MCF 10A (cell line): ENCODE results near the gene HSP90AB1. TPM values are rescaled to one million over a fixed set of nuclear protein-coding genes. Genes with fewer than 3 reads are reported as not detected.

ENCODE experiments used
- BruUV-seq: library from RNA; stranded (reverse); fragments of 400-500 nt; replicated peaks from 2 replicates; lab custom pipeline; 2021; lab: Mats Ljungman, UMichigan
- CTCF ChIA-PET: fragments of 300-600 bp; sonication (Branson Sonifier 250); formaldehyde crosslinking; extraction: SDS; loops from one replicate; lab custom pipeline; 2021; ENCODE audit warnings: antibody characterized with exemption, inconsistent platforms; lab: Yijun Ruan, JAX
- POLR2A ChIA-PET: fragments of 300-600, 350-650 bp; sonication (Branson Sonifier 250); formaldehyde crosslinking; extraction: SDS; loops from one replicate; lab custom pipeline; 2020; ENCODE audit warnings: antibody characterized with exemption, inconsistent platforms; lab: Yijun Ruan, JAX
- DNase-seq: peaks from one replicate; pipeline ENCODE4 v3.0.0-alpha.2; 2018; ENCODE audit not compliant: unreplicated experiment
- H3K27ac Mint-ChIP-seq: one replicate; pipeline ENCODE4 v1.8.0; 2022; ENCODE audit warnings: mild to moderate bottlenecking, low read depth, mixed read lengths; ENCODE audit not compliant: unreplicated experiment
- H3K27me3 Mint-ChIP-seq: one replicate; pipeline ENCODE4 v1.8.0; 2022; ENCODE audit warnings: mixed read lengths; ENCODE audit not compliant: insufficient read depth, unreplicated experiment
- H3K36me3 Mint-ChIP-seq: one replicate; pipeline ENCODE4 v1.8.0; 2022; ENCODE audit warnings: mild to moderate bottlenecking, moderate library complexity, mixed read lengths; ENCODE audit not compliant: insufficient read depth, unreplicated experiment
- H3K4me1 Mint-ChIP-seq: one replicate; pipeline ENCODE4 v1.8.0; 2022; ENCODE audit warnings: mixed read lengths; ENCODE audit not compliant: insufficient read depth, unreplicated experiment
- H3K4me3 Mint-ChIP-seq: one replicate; pipeline ENCODE4 v1.8.0; 2022; ENCODE audit warnings: mild to moderate bottlenecking, moderate library complexity, mixed read lengths; ENCODE audit not compliant: unreplicated experiment
- H3K9me3 Mint-ChIP-seq: one replicate; pipeline ENCODE4 v1.8.0; 2022; ENCODE audit warnings: mixed read lengths; ENCODE audit not compliant: unreplicated experiment
- CTCF ChIP-seq: fragments of 200-600 bp; IDR thresholded peaks from one replicate; pipeline ENCODE4 v1.8.0; 2022; ENCODE audit warnings: antibody characterized with exemption, mild to moderate bottlenecking; ENCODE audit not compliant: unreplicated experiment
- intact Hi-C: fragments of 100-400 bp; cut with micrococcal nuclease; formaldehyde crosslinking; loops from 2 replicates; pipeline ENCODE4 v1.14.1; 2022
- total RNA-seq: library from RNA; stranded (reverse); gene quantifications from 2 replicates; pipeline ENCODE4 v1.2.3, GENCODE V29; 2022

Gene HSP90AB1
- total RNA-seq, 1 experiment from 2014 or later: 577 TPM

- Mint-ChIP-seq H3K4me3 (no peak overlapping the region), H3K36me3 (peaks cover 90% of the 10 kb centered on the region), H3K4me1 (peaks cover 77% of the 10 kb centered on the region), H3K27ac (no peak overlapping the region), H3K27me3 (no peaks in the 10 kb centered on the region), H3K9me3 (no peaks in the 10 kb centered on the region)
- ChIA-PET POLR2A (interaction anchor here (0.6 to 1.4 kb wide), 3 partner anchors 9 to 81 kb away, joined by 3 to 4 read pairs (median 4); no protein-coding TSS in a partner anchor), CTCF (interaction anchor here (0.7 to 4.5 kb wide), 12 partner anchors 9 to 158 kb away, joined by 3 to 31 read pairs (median 5); partner anchors contain the start of gene SLC29A1)
- intact Hi-C loops: loop anchor here (1.0 kb wide), 1 partner anchor 157 kb away; no protein-coding TSS in a partner anchor
- DNase-seq: peak; percentile 66
- TF ChIP-seq CTCF: peak; percentile 55
- TSS peak; percentile 5 for BruUV-seq
Observed at GRCh38 chr6:44253307-44254101, 6.6 kb downstream of the HSP90AB1 start.

- Mint-ChIP-seq H3K9me3 (no peaks in the 10 kb centered on the region), H3K4me1 (peaks cover 69% of the 10 kb centered on the region), H3K27ac (peak overlapping the region; percentile 44), H3K36me3 (peaks cover 81% of the 10 kb centered on the region), H3K27me3 (no peaks in the 10 kb centered on the region), H3K4me3 (peak overlapping the region; percentile 22)
- intact Hi-C loops: no loop called here
- no peak for DNase-seq
- TF ChIP-seq CTCF: no peak
- BruUV-seq: TSS peak; percentile 27
- ChIA-PET POLR2A (interaction anchor here (0.6 to 3.0 kb wide), 6 partner anchors 8 to 82 kb away, joined by 3 to 121 read pairs (median 4); partner anchors contain the start of gene HSP90AB1), CTCF (interaction anchor here (0.5 to 4.5 kb wide), 14 partner anchors 8 to 587 kb away, joined by 3 to 33 read pairs (median 5); partner anchors contain the start of gene SLC29A1)
Observed at GRCh38 chr6:44254191-44255104, 7.5 kb downstream of the HSP90AB1 start.

- no peak for TF ChIP-seq CTCF
- peaks cover 73% of the 10 kb centered on the region for H3K36me3 Mint-ChIP-seq
- peak overlapping the region; percentile 59 for H3K27ac Mint-ChIP-seq
- H3K9me3 Mint-ChIP-seq: no peaks in the 10 kb centered on the region
- no peaks in the 10 kb centered on the region for H3K27me3 Mint-ChIP-seq
- ChIA-PET CTCF (interaction anchor here (0.5 to 4.5 kb wide), 9 partner anchors 9 to 587 kb away, joined by 3 to 33 read pairs (median 4); partner anchors contain the start of gene SLC29A1), POLR2A (interaction anchor here (0.8 to 3.0 kb wide), 5 partner anchors 9 to 26 kb away, joined by 3 to 121 read pairs (median 5); partner anchors contain the start of gene HSP90AB1)
- H3K4me3 Mint-ChIP-seq: peak overlapping the region; percentile 84
- BruUV-seq: no TSS peak
- intact Hi-C loops: no loop called here
- DNase-seq: peak; percentile 51
- H3K4me1 Mint-ChIP-seq: peaks cover 61% of the 10 kb centered on the region
Observed at GRCh38 chr6:44255105-44255808, 8.4 kb downstream of the HSP90AB1 start.
